DND-41 (cell line): ENCODE results near the gene SULT1C3.

Source experiments
- EZH2 ChIP-seq: IDR thresholded peaks from 3 replicates; pipeline ENCODE4 v1.6.1; 2012; ENCODE audit warnings: borderline replicate concordance, low read depth, mild to moderate bottlenecking, moderate library complexity, low read length, inconsistent platforms; ENCODE audit not compliant: severe bottlenecking
- TF ChIP-seq, protein P1 (sequence below): IDR thresholded peaks from 2 replicates; pipeline ENCODE4 v1.5.1; 2012; ENCODE audit warnings: borderline replicate concordance, low read length, moderate library complexity, mild to moderate bottlenecking; ENCODE audit not compliant: poor library complexity, severe bottlenecking; ENCODE audit errors: extremely low read depth

DNA sequence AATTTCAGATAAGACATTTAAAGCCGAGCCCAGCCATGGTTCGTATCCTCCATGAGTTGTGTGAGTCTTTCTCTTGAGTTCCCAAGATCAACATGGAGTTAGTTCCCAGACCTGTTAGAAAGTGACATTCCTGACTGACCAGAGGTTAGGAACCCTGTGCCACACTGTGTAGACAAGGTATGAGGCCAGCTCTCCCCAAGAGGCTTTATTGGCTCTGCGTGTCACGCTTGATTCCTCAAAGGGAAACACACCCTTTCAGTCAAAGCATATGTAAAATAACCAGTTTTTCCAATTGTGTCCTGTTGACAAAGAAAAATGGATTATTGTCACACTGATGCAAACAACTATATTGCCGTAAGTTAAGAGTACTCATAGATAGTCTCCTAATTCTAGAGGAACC is 1.2 kb downstream of the SULT1C3 start:
- TF ChIP-seq, protein P1, sequence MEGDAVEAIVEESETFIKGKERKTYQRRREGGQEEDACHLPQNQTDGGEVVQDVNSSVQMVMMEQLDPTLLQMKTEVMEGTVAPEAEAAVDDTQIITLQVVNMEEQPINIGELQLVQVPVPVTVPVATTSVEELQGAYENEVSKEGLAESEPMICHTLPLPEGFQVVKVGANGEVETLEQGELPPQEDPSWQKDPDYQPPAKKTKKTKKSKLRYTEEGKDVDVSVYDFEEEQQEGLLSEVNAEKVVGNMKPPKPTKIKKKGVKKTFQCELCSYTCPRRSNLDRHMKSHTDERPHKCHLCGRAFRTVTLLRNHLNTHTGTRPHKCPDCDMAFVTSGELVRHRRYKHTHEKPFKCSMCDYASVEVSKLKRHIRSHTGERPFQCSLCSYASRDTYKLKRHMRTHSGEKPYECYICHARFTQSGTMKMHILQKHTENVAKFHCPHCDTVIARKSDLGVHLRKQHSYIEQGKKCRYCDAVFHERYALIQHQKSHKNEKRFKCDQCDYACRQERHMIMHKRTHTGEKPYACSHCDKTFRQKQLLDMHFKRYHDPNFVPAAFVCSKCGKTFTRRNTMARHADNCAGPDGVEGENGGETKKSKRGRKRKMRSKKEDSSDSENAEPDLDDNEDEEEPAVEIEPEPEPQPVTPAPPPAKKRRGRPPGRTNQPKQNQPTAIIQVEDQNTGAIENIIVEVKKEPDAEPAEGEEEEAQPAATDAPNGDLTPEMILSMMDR: no peak
- no peak for TF ChIP-seq EZH2
